Hematopoietic multipotent progenitor cell treated with erythropoietin and hydrocortisone succinate and interleukin-3 and kit ligand, for 15 days (in vitro differentiated cells): ENCODE data around the gene NRROS.

ENCODE experiments used
- DNase-seq: peaks from one replicate; pipeline ENCODE4 v3.0.0-alpha.2; 2015; ENCODE audit warnings: low spot score

Gene NRROS

GRCh38 chr3:196684548-196685407 is 45.3 kb downstream of the NRROS start:
- peak; percentile 80 for DNase-seq

GRCh38 chr3:196686436-196686835 is 46.9 kb downstream of the NRROS start:
- no peak for DNase-seq

- no peak for DNase-seq
These were observed 48.9 kb downstream of the NRROS start for GRCh38 chr3:196688349-196688748.

- DNase-seq, result no peak
These were observed 50.6 kb downstream of the NRROS start for GRCh38 chr3:196689941-196690660.

- no peak for DNase-seq
These were observed 51.9 kb downstream of the NRROS start for GRCh38 chr3:196691386-196691785.

GRCh38 chr3:196694202-196694638 is 54.7 kb downstream of the NRROS start:
- no peak for DNase-seq

GRCh38 chr3:196694941-196695848 is 55.7 kb downstream of the NRROS start:
- no peak for DNase-seq

GRCh38 chr3:196695849-196696226 is 56.3 kb downstream of the NRROS start:
- DNase-seq, result no peak

- no peak for DNase-seq
These were observed 57.8 kb downstream of the NRROS start for GRCh38 chr3:196697270-196697669.

GRCh38 chr3:196699749-196700148 is 60.3 kb downstream of the NRROS start:
- no peak for DNase-seq

- no peak for DNase-seq
These were observed 61.3 kb downstream of the NRROS start for GRCh38 chr3:196700801-196701200.

GRCh38 chr3:196706327-196706726 is 66.8 kb downstream of the NRROS start:
- no peak for DNase-seq

- DNase-seq, result no peak
These were observed 67.2 kb downstream of the NRROS start for GRCh38 chr3:196706731-196707130.

- no peak for DNase-seq
These were observed 68.1 kb downstream of the NRROS start for GRCh38 chr3:196707566-196707965.

- DNase-seq, result no peak
These were observed 69.0 kb downstream of the NRROS start for GRCh38 chr3:196708467-196708866.
